WERI-Rb-1 (cell line): ENCODE measurements around the gene HYI.

Source experiments
- DNase-seq: peaks from one replicate; pipeline ENCODE4 v3.0.0-alpha.2; 2020
- H3K27ac ChIP-seq: fragments of 250-450 bp; sonication (Bioruptor Pico); 2 replicates; pipeline ENCODE4 v1.5.1; 2020; ENCODE audit warnings: mild to moderate bottlenecking, moderate library complexity
- H3K27me3 ChIP-seq: fragments of 250-450 bp; sonication (Bioruptor Pico); 2 replicates; pipeline ENCODE4 v1.5.1; 2021; ENCODE audit warnings: mild to moderate bottlenecking, low read depth, moderate library complexity; ENCODE audit not compliant: insufficient read depth, severe bottlenecking
- H3K36me3 ChIP-seq: fragments of 250-450 bp; sonication (Bioruptor Pico); 2 replicates; pipeline ENCODE4 v1.5.1; 2020; ENCODE audit warnings: mild to moderate bottlenecking, moderate library complexity
- H3K4me3 ChIP-seq: 2 replicates; pipeline ENCODE4 v1.5.1; 2011; ENCODE audit warnings: low read depth, mild to moderate bottlenecking, control low read depth, low read length
- H3K9me3 ChIP-seq: fragments of 250-450 bp; sonication (Bioruptor Pico); 2 replicates; pipeline ENCODE4 v1.5.1; 2021; ENCODE audit warnings: mild to moderate bottlenecking, moderate library complexity; ENCODE audit not compliant: severe bottlenecking
- CTCF ChIP-seq: IDR thresholded peaks from 2 replicates; pipeline ENCODE4 v1.5.1; 2011; ENCODE audit warnings: low read depth, mild to moderate bottlenecking, control low read depth, inconsistent platforms, low read length

Gene HYI

GRCh38 chr1:43435146-43436145 lies 18.3 kb downstream of the HYI start:
- DNase-seq: no peak
- Histone ChIP-seq H3K4me3 (no peak overlapping the region), H3K27ac (no peak overlapping the region), H3K9me3 (no peaks in the 10 kb centered on the region), H3K36me3 (peaks cover 80% of the 10 kb centered on the region), H3K27me3 (no peaks in the 10 kb centered on the region)
- no peak for TF ChIP-seq CTCF

GRCh38 chr1:43434256-43434655 lies 19.5 kb downstream of the HYI start:
- H3K27me3 ChIP-seq: no peaks in the 10 kb centered on the region
- no peak for TF ChIP-seq CTCF
- no peak for DNase-seq
- no peak overlapping the region for H3K4me3 ChIP-seq
- H3K36me3 ChIP-seq: peaks cover 88% of the 10 kb centered on the region
- H3K27ac ChIP-seq: no peak overlapping the region
- H3K9me3 ChIP-seq: no peaks in the 10 kb centered on the region

- Histone ChIP-seq H3K36me3 (peaks cover 88% of the 10 kb centered on the region), H3K9me3 (no peaks in the 10 kb centered on the region), H3K27me3 (no peaks in the 10 kb centered on the region), H3K27ac (no peak overlapping the region), H3K4me3 (no peak overlapping the region)
- no peak for DNase-seq
- no peak for TF ChIP-seq CTCF
These were observed 20.8 kb downstream of the HYI start for GRCh38 chr1:43432907-43433306.

GRCh38 chr1:43432171-43432860 lies 21.4 kb downstream of the HYI start:
- no peak for TF ChIP-seq CTCF
- no peak overlapping the region for H3K27ac ChIP-seq

GRCh38 chr1:43431676-43432075 lies 22.1 kb downstream of the HYI start:
- Histone ChIP-seq H3K36me3 (peaks cover 93% of the 10 kb centered on the region), H3K27me3 (no peaks in the 10 kb centered on the region), H3K9me3 (no peaks in the 10 kb centered on the region), H3K4me3 (no peak overlapping the region), H3K27ac (no peak overlapping the region)
- no peak for TF ChIP-seq CTCF
- no peak for DNase-seq

More at GRCh38 chr1:43432171-43432860, 21.4 kb downstream of the HYI start:
- Histone ChIP-seq H3K27me3 (no peaks in the 10 kb centered on the region), H3K4me3 (no peak overlapping the region), H3K9me3 (no peaks in the 10 kb centered on the region), H3K36me3 (peaks cover 90% of the 10 kb centered on the region)
- DNase-seq: no peak
